ACHN (cell line): Measurements from ENCODE around the gene PPME1.

Experiments used
- DNase-seq: peaks from one replicate; pipeline ENCODE4 v3.0.0-alpha.2; 2015
- in situ Hi-C: cut with HindIII; loops from 2 replicates; pipeline ENCODE4 v1.10.0; 2017; ENCODE audit warnings: low sequenced_read_pairs, low pct_ligation_motif_present, low pct_unique_long_range_greater_than_20kb

The PPME1 gene

DNA sequence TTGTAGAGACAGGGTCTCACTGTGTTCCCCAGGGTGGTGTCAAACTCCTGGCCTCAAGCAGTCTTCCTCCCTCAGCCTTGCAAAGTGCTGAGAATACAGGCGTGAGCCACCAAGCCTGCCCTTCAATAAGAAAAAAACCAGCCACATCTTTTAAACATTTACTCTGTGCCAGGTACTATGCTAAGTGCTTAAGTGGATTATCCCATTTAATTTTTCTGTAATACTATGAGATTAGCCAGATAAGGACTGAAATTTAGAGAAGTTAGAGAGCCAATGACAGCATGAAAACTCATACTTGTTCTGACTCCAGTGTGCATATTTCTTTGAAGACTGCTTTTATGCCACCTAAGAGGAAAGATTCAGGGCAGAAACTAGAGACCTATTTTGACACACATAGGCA lies 35.7 kb downstream of the PPME1 start:
- in situ Hi-C loops = no loop called here
- no peak for DNase-seq

DNA sequence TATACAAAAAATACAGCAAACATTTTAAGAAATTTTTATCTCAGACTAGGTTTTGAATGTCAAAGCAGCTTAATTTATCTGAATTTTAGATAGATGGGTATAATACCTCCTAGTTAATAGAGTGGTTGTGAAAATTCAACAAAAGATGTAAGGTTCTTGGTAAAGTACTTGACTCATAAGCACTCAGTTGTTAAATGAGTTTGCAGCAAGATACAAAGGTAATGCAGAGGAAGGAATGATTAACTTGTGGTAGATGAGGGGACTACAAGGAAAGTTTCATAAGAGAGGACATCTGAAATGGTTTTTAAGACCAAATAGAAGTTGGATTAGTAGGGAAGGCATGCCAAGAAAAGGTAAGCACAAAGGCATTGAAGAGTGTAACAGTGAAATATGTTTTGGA lies 37.4 kb downstream of the PPME1 start:
- DNase-seq = no peak
- in situ Hi-C loops = no loop called here

DNA sequence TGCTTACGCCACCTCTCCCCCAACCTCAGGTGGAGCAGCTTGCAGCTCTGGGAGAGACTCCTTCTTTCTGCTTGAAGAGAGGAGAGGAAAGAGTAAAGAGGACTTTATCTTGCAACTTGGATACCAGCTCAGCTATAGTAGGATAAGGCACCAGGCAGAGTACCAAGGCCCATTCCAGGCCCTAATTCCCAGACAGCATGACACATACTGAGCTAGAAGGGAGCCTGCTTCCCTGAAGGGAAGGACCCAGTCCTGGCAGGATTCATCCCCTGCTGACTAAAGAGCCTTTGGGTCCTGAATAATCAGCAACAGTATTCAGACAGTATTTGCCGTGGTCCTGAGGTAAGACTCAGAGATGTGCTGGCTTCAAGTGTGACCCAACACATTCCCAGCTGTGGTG lies 41.4 kb downstream of the PPME1 start:
- in situ Hi-C loops = no loop called here
- no peak for DNase-seq

DNA sequence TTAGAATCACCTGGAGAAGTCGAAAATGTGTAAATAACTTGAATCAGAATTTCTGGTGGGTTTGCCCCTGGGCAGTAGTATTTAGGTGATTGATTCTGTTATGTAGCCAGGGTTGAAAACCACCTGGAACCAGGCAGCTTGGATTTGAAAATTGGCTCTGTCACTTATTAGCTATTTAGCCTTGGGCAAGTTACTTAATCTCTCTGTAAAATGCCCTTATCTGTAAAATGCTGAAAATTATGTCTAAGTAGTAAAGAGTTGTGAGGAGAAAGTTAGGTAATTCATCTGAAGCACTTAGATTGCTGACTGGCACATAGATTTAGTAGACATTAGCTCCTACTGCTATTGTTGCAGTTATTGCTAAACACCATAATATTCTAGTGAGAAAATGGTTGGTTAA lies 49.3 kb downstream of the PPME1 start:
- in situ Hi-C loops = no loop called here
- DNase-seq = no peak

DNA sequence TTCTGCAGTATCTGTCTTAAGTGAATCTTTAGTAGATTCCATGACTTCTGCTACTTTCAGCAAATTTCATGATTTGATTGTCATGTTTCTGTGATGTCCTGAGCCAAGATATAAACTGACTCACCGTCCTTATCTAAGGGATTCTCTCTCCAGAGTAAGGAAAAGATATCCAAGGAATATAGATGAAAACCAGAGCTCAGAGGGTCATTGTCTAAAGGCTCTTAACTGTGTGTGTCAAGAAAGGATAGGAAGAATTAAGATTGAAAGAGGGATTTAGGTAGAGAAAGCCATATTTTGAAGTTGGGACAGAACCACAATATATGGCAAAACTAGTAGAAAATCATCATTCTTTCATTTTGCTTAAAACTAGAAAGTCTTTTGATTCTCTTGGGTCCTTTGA lies 50.7 kb downstream of the PPME1 start:
- no peak for DNase-seq
- in situ Hi-C loops = no loop called here

DNA sequence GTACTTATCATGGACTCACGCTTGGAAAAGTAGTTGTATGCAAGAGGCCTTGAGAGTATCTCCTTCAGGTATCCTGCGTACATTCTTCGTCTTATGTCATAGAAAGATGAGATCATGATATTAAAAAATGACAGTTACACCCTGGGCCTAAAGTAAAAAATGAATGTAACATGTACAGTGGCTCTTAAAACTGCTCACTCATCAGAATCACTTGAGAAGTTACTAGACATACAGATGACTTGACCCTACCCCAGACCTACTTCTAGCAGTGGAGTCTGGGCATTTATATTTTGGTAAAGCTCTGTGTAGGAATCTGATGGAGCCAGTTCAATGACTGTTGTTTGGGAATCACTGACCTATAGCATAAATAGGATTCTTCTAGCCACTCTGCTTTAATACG lies 54.5 kb downstream of the PPME1 start:
- in situ Hi-C loops = no loop called here
- no peak for DNase-seq

DNA sequence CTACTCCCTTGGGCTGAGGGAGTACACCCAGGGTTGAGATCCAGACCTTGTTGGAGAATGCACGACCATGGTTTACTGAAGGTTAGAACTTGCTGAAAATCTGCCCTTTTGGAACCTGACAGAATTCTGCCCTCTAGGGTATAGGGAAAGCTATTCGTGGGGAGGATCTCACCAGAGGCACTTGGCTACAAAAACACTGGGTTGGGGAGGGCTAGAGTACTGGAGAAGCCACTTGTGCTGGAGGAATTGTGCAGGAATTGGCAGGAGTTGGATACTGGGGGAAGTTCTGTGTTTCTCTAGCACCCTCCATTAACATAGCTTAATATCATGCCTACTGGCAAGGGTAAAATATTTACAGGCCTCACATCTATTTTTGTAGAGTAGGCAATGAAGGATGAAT lies 55.8 kb downstream of the PPME1 start:
- in situ Hi-C loops = no loop called here
- no peak for DNase-seq

DNA sequence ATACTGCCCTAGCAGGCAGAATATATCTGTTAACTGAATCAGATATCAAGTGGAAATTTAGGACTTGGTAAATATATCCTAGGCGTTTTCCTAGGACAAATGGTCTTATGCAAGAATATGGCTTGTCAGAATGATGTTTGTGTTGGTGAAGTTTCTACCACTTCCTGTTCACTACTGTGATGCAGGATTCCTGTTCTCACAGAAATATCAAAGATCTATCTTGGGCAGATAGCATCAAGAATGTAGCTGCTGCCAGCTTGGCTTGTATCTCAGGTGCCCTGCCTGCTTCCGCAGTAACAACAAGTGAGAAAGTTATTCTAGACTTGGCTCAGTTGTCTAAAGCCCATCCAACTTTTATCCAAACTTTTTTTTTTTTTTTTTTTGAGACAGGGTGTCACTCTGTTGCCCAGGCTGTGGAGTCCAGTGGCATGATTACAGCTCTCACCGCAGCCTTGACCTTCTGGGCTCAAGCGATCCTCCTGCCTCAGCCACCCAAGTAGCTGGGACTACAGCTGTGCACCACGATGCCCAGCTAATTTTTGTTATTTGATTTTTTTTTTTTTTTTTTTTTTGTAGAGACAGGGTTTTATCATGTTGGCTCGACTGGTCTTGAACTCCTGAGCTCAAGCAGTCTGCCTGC lies 61.3 kb downstream of the PPME1 start:
- no peak for DNase-seq
- in situ Hi-C loops = no loop called here

DNA sequence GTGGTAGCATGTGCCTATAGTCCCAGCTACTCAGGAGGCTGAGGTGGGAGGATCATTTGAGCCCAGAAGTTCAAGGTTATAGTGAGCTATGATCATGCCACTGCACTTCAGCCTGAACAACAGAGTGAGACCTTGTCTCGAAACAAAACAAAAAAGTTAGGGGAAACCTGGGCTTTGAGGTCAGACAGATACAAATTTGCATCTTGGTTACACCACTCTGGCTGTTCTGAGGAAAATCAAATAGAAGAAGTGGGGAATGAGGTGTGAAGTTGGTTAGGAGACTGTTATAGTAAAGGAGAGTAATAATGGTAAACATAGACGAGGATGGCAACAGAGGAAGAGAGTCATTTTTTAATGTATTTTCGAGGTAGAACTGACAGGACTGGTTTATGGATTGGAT lies 62.6 kb downstream of the PPME1 start:
- DNase-seq = no peak
- in situ Hi-C loops = no loop called here

DNA sequence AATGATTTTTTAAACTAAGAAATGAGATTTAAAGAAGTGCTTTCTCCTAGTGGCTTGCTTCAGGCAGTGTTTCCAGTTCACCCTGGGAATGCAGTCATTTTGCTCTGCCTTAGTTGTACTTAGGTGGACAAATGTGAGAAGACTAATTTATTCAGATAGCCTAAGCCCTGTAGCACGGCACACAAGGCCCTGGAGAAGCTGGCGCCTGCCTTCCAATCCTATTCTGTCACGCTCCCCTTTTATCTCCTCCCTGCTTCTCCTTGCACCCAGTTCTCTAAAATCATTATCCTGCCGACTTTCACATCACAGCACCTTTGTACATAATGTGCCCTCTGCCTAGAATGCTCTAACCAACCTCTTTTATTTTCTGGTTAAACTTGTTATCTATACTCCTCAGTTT lies 64.0 kb downstream of the PPME1 start:
- DNase-seq = no peak
- in situ Hi-C loops = no loop called here

DNA sequence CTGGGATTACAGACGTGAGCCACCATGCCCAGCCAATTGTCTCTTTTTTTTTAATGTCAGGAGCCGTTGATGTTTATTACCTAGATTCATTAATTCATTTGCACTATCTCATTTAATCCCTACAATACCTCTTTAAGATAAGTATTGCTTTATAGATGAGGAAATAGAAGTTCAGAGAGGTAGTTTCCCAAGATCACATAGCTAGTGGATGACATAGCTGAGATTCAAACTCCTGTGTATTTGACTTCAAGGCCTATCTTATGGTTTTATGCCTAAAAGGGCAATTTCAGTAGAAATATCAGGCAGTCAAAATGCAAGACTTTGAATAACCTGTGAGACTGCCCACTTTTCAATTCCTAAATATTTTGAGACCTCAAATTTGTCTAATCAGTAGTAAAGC lies 66.5 kb downstream of the PPME1 start:
- in situ Hi-C loops = no loop called here
- DNase-seq = no peak

DNA sequence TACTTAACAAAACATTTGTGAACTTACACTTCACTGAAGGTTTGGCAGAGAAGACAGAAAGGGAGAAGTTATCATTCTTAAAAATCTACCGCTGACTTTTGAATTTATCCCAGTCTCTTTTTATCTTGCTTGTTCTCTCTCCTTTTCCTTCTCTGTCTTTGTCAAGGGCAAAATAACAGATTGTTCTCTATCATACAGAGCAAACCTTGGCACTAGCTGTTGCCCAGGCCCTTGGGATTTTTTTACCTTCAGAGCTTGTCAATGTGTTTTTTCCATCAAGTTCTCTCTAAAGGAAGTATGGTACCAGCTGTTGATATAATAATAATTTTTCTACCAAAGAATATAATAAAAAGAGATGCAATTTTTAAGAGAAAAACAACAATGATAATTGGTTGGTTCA lies 67.2 kb downstream of the PPME1 start:
- DNase-seq = no peak
- in situ Hi-C loops = no loop called here

DNA sequence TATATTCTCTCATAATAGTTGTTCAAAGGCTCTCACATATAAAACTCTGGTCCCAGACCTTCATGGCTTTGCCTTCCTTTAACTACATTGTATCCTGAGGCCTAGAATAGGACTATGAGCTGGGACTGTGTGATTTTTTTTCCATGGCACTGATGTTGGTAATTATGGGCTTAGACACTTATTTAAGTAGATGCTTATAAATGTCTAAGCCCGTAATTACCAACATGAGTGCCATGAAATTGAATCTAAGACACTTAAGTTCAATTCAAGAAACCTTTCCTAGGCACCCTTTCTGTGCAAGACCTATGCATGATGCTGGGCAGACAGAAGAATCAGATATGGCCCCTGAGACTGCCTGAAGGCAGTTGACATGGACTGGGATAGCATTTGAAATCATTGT lies 77.4 kb downstream of the PPME1 start:
- in situ Hi-C loops = no loop called here
- no peak for DNase-seq

DNA sequence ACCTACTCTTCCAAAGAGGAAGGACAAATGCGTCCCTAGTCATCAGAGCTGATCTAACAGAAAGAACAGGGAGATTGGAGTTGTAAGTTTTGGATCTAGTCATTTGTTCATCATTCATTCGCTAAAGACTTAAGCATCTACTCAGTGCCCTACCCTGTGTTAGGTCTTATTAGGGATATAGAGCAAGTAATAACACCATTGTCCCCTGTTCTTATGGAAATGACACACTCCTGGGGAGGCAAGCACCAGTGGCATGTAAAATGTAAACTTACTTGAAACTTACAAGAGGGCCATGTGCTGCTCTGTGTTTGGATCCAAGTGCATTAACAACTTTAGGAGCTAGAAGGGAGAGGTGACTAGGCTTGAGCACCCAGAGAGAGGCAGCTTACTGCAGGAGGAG lies 78.4 kb downstream of the PPME1 start:
- in situ Hi-C loops = no loop called here
- DNase-seq = no peak

DNA sequence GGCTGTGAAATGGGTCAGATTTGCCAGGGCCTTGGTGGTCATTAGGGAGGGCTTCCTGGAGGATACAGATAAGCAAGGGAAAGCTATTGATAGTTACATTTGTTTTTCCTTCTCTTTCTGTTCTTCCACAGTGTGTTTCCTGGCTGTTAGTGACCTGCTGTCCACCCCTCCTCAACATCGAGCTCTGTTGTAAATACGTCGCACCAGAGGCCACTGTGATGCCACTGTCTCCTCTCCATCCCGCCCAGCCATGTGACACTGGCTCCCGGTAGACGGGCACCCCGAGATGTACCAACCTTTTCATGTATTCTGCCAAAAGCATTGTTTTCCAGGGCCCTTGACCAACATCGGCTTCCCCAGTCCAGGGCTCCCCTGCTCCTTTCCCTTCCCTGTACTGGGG lies 82.3 kb downstream of the PPME1 start:
- no peak for DNase-seq
- in situ Hi-C loops = no loop called here

DNA sequence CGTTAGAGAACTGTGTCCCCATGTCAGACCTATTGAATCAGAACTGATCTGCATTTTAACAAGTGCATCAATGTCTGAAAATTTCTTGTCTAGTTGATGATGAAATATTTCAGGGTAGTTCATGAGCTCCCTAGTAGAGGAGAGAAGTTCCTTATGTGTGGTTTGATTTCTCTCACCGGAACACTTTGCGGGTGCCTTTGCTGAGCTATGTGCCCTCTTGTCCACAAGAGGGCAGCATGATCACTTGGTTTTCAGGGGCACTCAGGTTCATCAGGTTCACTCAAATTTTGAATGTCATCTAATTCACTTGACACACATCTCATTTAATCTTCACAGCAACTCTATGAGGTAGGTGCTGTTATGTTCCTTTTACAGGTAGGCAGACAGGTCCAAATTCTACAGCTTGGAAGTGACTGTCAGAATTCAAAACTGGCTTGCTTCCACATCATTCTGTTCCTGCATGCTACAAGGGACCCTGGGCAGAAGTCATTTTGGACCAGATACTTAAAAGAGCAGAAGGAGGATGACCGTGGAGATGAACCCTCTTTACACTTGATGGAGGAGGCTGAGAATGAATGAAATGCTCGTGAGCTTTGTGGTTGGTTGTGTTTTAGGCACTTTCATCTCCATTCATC lies 84.8 kb downstream of the PPME1 start:
- in situ Hi-C loops = no loop called here
- peak; percentile 48 for DNase-seq

DNA sequence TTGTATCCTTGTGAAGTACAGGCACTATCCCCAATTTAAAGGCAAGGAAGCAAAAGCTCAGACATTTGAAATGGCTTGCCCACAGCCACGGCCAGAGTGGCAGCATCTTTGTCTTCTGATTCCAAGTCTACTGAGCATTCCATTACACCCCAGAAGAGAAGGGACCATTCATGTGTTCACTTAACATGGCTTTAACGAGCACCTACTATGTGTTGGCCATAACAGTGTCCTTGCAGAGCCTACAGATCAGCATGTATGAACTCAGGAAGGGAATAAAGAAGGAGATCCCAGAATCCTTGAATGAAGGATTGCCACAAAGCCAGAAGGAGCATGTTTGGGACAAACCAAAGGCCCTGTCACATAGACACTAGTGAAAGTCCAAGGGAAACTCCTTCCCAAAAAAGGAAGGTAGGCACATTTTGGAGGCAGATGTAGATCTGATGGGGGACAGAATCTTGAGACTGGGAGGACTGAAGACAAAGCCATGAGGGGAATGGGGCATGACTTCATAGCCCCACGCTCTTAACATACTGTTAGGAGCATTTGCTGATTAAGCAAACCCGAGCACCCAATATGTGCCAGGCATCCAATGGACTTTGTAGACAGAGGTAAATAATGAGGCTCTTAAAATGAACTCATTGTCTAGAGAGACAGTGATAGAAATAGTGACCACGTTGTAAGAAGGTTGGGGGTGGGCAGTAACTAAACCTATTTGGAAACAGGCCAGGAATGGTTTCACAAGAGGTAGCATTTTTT lies 85.5 kb downstream of the PPME1 start:
- no peak for DNase-seq
- in situ Hi-C loops = no loop called here

DNA sequence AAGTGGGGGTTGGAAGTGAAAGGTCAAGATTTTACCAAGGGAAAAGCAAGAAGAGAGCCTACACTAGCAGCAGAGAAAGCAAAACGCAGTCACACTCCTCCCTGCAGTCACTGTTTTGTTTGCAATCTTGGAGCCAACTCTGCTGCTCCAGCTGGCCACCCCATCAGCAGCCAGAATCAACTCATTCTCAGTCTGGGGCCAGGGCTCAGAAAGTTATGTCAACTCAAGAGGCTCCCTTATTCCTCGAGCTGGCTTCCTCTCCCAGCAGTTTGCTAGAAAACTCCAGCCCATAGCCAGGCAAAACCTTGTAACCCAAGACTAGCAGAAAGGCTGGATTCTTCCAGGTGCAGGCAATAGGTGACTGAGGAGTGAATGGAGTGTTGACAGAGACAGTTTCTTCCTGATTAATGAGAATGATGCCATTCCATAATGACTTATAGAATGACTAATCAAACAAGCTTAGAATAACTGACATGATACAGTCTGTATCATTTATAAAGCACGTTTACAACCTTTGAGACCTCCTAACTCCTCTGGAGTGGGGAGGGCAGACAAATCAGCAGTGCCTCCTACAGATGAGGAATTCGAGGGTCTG lies 87.0 kb downstream of the PPME1 start:
- DNase-seq = no peak
- in situ Hi-C loops = no loop called here

DNA sequence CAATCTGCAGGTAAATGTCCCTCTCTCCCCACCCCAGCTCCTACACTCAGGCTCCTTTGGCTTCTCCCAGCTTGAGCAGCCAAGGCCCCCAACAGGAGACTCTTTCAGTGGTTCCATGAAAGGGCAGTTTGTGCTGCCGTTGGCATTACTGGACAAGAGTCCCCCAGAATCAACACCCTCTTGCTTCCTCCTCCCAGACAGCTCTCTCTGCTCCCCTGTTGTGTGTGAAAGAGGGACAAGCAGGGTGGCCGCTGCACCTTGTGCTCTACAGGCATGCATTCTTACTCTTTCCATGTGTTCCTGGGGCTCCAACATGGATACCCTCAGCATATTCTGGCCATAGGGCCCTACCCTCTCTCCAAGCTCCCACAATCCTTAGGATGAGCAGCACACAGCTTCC lies 91.6 kb downstream of the PPME1 start:
- in situ Hi-C loops = no loop called here
- no peak for DNase-seq

DNA sequence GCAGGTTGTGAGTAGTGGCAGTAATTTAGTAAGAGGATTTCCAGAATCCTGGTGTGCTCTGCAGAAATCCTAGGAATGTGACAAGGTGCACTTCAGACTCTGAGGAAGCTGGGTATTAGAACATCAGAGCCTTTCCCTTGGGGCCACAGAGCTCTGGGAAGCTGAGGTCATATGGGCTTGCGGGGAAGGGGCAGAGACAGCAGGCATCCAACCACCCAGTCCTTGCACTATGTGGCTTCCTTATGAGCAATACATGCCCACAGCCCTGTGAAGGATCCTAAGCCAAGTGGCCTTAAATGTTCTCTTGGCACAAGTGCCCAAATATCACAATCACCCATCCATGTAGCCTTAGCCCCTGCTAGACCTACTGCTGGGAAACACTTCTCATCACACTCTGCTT lies 94.2 kb downstream of the PPME1 start:
- in situ Hi-C loops = no loop called here
- no peak for DNase-seq
